HG03571 (cell line): ENCODE data around the gene ALPK3.
"Not testable (repeated sequence)": the region's sequence is repeated elsewhere in the genome, so short reads cannot be mapped to it uniquely, and the experiment has no call there.

Source experiments
- ATAC-seq: cut with Tn5 transposase; IDR thresholded peaks from one replicate; pipeline ENCODE4 v1.9.1; 2021; ENCODE audit not compliant: unreplicated experiment

The ALPK3 gene

GRCh38 chr15:84844964-84845363 is 27.8 kb downstream of the ALPK3 start:
- ATAC-seq: no peak

GRCh38 chr15:84845631-84846030 is 28.5 kb downstream of the ALPK3 start:
- ATAC-seq: not testable (repeated sequence)

GRCh38 chr15:84846269-84846668 is 29.1 kb downstream of the ALPK3 start:
- ATAC-seq: no peak

GRCh38 chr15:84847382-84847781 is 30.2 kb downstream of the ALPK3 start:
- ATAC-seq: no peak

GRCh38 chr15:84852212-84852611 is 35.1 kb downstream of the ALPK3 start:
- no peak for ATAC-seq

- no peak for ATAC-seq
Measured at GRCh38 chr15:84855136-84855535, 38.0 kb downstream of the ALPK3 start.

GRCh38 chr15:84855765-84856164 is 38.6 kb downstream of the ALPK3 start:
- ATAC-seq: no peak

GRCh38 chr15:84856731-84857417 is 39.7 kb downstream of the ALPK3 start:
- ATAC-seq: no peak

- no peak for ATAC-seq
Measured at GRCh38 chr15:84857418-84858004, 40.4 kb downstream of the ALPK3 start.

GRCh38 chr15:84858231-84858630 is 41.1 kb downstream of the ALPK3 start:
- no peak for ATAC-seq

- no peak for ATAC-seq
Measured at GRCh38 chr15:84859144-84859543, 42.0 kb downstream of the ALPK3 start.

- no peak for ATAC-seq
Measured at GRCh38 chr15:84859651-84860050, 42.5 kb downstream of the ALPK3 start.

GRCh38 chr15:84861781-84862180 is 44.6 kb downstream of the ALPK3 start:
- ATAC-seq: no peak

- ATAC-seq: no peak
Measured at GRCh38 chr15:84862214-84862975, 45.2 kb downstream of the ALPK3 start.

GRCh38 chr15:84863565-84864443 is 46.6 kb downstream of the ALPK3 start:
- ATAC-seq: no peak

GRCh38 chr15:84864444-84864795 is 47.3 kb downstream of the ALPK3 start:
- ATAC-seq: no peak

GRCh38 chr15:84865074-84865569 is 48.0 kb downstream of the ALPK3 start:
- no peak for ATAC-seq

- ATAC-seq: no peak
Measured at GRCh38 chr15:84868037-84868880, 51.1 kb downstream of the ALPK3 start.

GRCh38 chr15:84869510-84869909 is 52.4 kb downstream of the ALPK3 start:
- no peak for ATAC-seq

GRCh38 chr15:84871428-84871985 is 54.4 kb downstream of the ALPK3 start:
- no peak for ATAC-seq
